Upper lobe of right lung (tissue), 1 donor: Measurements from ENCODE around the gene TENM3. TPM values are rescaled to one million over a fixed set of nuclear protein-coding genes. Genes with fewer than 3 reads are reported as not detected.

ENCODE experiments used
- ATAC-seq: fragments of 200-7000 bp; cut with Tn5 transposase; one replicate; pipeline ENCODE4 v1.9.1; 2020; ENCODE audit warnings: mild to moderate bottlenecking, moderate library complexity
- DNase-seq: peaks from one replicate; pipeline ENCODE4 v3.0.0-alpha.2; 2020
- H3K27ac ChIP-seq: fragments of 200-600 bp; one replicate; pipeline ENCODE4 v1.8.0; 2022
- H3K27me3 ChIP-seq: fragments of 200-600 bp; one replicate; pipeline ENCODE4 v1.8.0; 2022; ENCODE audit warnings: mild to moderate bottlenecking
- H3K36me3 ChIP-seq: fragments of 200-600 bp; one replicate; pipeline ENCODE4 v1.8.0; 2022
- H3K4me1 ChIP-seq: fragments of 200-600 bp; one replicate; pipeline ENCODE4 v1.8.0; 2022
- H3K4me3 ChIP-seq: fragments of 200-600 bp; one replicate; pipeline ENCODE4 v1.8.0; 2022; ENCODE audit warnings: mild to moderate bottlenecking
- H3K9me3 ChIP-seq: fragments of 200-600 bp; one replicate; pipeline ENCODE4 v1.8.0; 2022
- intact Hi-C: fragments of 100-400 bp; cut with DNase I; formaldehyde crosslinking; loops from one replicate; pipeline ENCODE4 v1.11.0; 2022
- total RNA-seq: library from RNA; stranded (reverse); fragmentation: NEBNext Ultra II Directional; extraction: Animal tissue kit (Norgen Biotek cat#: 25700); gene quantifications from one replicate; pipeline ENCODE4 v1.2.1, GENCODE V29; 2021
- TF ChIP-seq, protein P1 (sequence below): fragments of 200-600 bp; IDR thresholded peaks from one replicate; pipeline ENCODE4 v1.8.0; 2022; ENCODE audit warnings: antibody characterized with exemption
- donor health status: DM: no; HTN: yes; CAD: no; lungs with severe emphysema.

The TENM3 gene
- total RNA-seq, 1 donor from 2014 or later, result 5.6 TPM

DNA sequence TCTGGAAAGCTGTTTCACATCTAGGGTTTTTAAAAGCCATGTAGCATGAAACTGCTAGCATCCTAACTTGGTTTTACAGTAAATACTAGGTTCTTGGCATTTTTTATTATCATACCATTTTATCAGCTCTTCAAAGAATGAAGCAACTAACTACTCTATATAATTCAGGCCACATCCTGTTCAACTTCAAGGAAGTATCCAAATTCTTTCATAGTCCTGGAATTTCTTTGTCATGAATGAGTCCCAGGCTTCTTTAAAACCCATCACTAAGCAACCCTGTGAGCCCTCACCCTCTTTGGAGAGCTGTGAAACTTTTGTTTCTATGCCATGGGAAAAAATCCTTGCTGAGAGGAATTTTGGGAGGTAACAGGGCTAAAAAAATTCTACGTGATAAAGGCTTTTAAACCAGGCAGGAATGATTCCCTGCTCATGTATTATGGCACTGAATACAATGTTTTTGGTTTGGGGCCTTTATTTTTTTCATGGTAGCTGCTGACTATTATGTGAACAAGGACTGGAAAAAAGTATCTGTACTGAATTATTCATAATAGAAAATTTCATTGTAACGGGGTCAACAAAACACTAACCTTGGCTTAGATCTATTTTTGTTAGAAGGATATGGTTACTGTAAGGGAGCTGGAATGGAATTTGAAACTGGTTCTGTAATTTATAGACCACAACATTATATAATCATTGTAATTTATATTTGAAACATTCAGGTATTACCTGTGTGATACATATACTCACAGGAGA is 509.1 kb downstream of the TENM3 start:
- no peak overlapping the region for H3K27ac ChIP-seq
- no peaks in the 10 kb centered on the region for H3K36me3 ChIP-seq
- no peaks in the 10 kb centered on the region for H3K9me3 ChIP-seq
- intact Hi-C loops, result no loop called here
- no peaks in the 10 kb centered on the region for H3K27me3 ChIP-seq
- H3K4me1 ChIP-seq, result no peaks in the 10 kb centered on the region
- H3K4me3 ChIP-seq, result no peak overlapping the region
- no peak for ATAC-seq
- TF ChIP-seq, protein P1, sequence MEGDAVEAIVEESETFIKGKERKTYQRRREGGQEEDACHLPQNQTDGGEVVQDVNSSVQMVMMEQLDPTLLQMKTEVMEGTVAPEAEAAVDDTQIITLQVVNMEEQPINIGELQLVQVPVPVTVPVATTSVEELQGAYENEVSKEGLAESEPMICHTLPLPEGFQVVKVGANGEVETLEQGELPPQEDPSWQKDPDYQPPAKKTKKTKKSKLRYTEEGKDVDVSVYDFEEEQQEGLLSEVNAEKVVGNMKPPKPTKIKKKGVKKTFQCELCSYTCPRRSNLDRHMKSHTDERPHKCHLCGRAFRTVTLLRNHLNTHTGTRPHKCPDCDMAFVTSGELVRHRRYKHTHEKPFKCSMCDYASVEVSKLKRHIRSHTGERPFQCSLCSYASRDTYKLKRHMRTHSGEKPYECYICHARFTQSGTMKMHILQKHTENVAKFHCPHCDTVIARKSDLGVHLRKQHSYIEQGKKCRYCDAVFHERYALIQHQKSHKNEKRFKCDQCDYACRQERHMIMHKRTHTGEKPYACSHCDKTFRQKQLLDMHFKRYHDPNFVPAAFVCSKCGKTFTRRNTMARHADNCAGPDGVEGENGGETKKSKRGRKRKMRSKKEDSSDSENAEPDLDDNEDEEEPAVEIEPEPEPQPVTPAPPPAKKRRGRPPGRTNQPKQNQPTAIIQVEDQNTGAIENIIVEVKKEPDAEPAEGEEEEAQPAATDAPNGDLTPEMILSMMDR, result no peak
- no peak for DNase-seq

DNA sequence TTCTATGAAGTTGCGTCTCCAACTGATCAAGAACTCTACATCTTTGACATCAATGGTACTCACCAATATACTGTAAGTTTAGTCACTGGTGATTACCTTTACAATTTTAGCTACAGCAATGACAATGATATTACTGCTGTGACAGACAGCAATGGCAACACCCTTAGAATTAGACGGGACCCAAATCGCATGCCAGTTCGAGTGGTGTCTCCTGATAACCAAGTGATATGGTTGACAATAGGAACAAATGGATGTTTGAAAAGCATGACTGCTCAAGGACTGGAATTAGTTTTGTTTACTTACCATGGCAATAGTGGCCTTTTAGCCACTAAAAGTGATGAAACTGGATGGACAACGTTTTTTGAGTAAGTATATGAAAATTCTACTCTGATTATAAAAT is 511.7 kb downstream of the TENM3 start:
- Histone ChIP-seq H3K36me3 (no peaks in the 10 kb centered on the region), H3K9me3 (no peaks in the 10 kb centered on the region), H3K4me3 (no peak overlapping the region), H3K27me3 (no peaks in the 10 kb centered on the region), H3K4me1 (no peaks in the 10 kb centered on the region), H3K27ac (no peak overlapping the region)
- intact Hi-C loops, result no loop called here
- no peak for DNase-seq
- TF ChIP-seq, protein P1, result no peak
- no peak for ATAC-seq

DNA sequence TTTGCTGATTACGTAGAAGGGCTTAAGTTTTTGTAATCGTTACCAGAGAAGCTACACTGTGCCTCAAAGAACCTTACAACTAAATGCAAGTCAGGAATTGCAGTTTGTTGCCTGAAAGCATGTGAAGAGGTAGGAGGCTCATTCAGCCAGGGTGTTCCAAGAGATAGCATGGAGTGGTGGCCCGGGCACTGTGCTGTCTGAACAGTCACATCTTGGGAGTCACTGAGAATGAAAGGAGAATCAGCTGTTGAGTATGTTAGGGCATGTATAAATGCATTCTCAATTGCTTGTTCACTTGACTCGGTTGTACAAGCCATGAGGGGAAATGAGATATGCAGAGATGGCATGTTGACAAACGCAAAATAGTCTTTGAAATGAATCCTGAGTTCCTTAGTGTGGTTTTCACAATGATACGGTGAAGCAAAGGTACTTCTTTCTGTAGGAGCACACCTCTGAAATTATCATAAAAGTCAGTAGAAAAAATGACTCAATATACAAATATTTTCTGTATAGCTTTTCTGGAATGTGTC is 513.0 kb downstream of the TENM3 start:
- no peaks in the 10 kb centered on the region for H3K36me3 ChIP-seq
- H3K4me3 ChIP-seq, result no peak overlapping the region
- intact Hi-C loops, result no loop called here
- ATAC-seq, result no peak
- no peaks in the 10 kb centered on the region for H3K4me1 ChIP-seq
- no peaks in the 10 kb centered on the region for H3K27me3 ChIP-seq
- TF ChIP-seq, protein P1, result no peak
- H3K9me3 ChIP-seq, result no peaks in the 10 kb centered on the region
- no peak for DNase-seq
- no peak overlapping the region for H3K27ac ChIP-seq

DNA sequence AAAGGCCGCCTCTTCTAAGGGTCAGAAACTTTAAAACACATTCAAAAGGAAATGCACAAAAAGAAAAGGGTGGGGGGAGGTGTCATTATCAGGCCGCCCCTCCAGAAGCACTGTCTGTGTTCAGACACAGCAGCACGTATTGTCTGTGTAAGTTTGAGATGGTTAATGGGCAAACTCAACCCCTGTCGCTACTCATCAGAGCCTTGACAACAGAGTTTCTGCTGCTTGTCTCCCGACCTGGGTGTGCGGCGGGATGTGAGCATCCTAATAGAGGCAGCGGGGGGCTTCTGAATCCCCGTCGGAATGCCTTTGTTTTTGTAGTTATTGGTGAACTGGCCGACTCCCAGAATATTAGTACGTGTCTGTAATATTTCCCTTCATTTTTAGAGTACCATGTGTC is 515.1 kb downstream of the TENM3 start:
- no peak overlapping the region for H3K27ac ChIP-seq
- no peaks in the 10 kb centered on the region for H3K9me3 ChIP-seq
- intact Hi-C loops, result no loop called here
- TF ChIP-seq, protein P1, result no peak
- H3K4me3 ChIP-seq, result no peak overlapping the region
- H3K4me1 ChIP-seq, result no peaks in the 10 kb centered on the region
- DNase-seq (no peak), ATAC-seq (no peak)
- H3K27me3 ChIP-seq, result no peaks in the 10 kb centered on the region
- H3K36me3 ChIP-seq, result no peaks in the 10 kb centered on the region

DNA sequence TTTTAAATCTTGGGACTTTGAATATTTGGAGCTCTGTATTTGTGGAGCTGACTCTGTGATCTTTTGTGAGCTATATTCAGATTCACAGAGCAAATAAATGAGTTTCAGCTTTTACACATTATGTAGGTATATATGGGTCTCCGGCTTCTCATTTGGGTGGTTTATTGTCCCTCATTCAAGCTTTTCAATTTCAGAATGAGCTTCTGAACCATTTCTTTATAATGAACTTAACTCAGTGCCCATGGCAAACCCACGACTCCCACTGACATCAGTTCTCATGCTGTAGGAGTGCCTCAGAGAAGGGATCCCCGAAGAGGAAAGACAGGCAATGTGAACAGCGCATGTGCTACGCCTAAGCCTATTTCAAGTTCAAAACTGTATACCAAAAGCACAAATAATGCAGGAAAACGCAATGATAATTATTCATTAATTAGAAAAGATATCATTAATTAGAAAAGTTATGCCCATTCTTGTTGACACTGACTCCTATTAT is 517.4 kb downstream of the TENM3 start:
- Histone ChIP-seq H3K4me3 (no peak overlapping the region), H3K36me3 (no peaks in the 10 kb centered on the region), H3K4me1 (no peaks in the 10 kb centered on the region), H3K27me3 (no peaks in the 10 kb centered on the region), H3K27ac (no peak overlapping the region), H3K9me3 (no peaks in the 10 kb centered on the region)
- ATAC-seq (no peak), DNase-seq (no peak)
- intact Hi-C loops, result no loop called here
- TF ChIP-seq, protein P1, result no peak
